Naive thymus-derived CD4-positive, alpha-beta T cell (primary cell): Measurements from ENCODE around the gene GPC6. TPM values are rescaled to one million over a fixed set of nuclear protein-coding genes. Genes with fewer than 3 reads are reported as not detected.

Experiments used
- ATAC-seq: fragments of 150-1000 bp; cut with Tn5 transposase; 2 replicates; pipeline ENCODE4 v1.10.0; 2021; ENCODE audit warnings: mild to moderate bottlenecking, moderate library complexity
- CTCF ChIA-PET: fragments of 350-600 bp; sonication (Branson Sonifier 250); formaldehyde crosslinking; loops from one replicate; lab custom pipeline; 2021; ENCODE audit warnings: antibody characterized with exemption; lab: Charles Lee
- POLR2A ChIA-PET: fragments of 350-600 bp; sonication (Branson Sonifier 250); formaldehyde crosslinking; loops from one replicate; lab custom pipeline; 2021; ENCODE audit warnings: antibody characterized with exemption, inconsistent platforms; lab: Charles Lee
- DNase-seq, 9 donors: peaks; one replicate each; pipeline versions ENCODE4 v3.0.0 to v3.0.0-alpha.2; 2020 to 2022; ENCODE audit warnings: mixed read lengths in 1 of 9
- H3K27ac ChIP-seq: one replicate; pipeline ENCODE4 v1.7.0; 2013; ENCODE audit warnings: mild to moderate bottlenecking, low read depth, low read length, moderate library complexity
- H3K27me3 ChIP-seq, 2 donors: one replicate each; pipeline ENCODE4 v1.7.0; 2013; ENCODE audit warnings: low read length in 2 of 2, mild to moderate bottlenecking in 2 of 2, moderate library complexity in 2 of 2; ENCODE audit not compliant: control insufficient read depth in 2 of 2, insufficient read depth in 2 of 2
- H3K36me3 ChIP-seq, 3 experiments: 1 replicate in 2 of 3; 2 replicates in 1 of 3; pipeline ENCODE4 v1.7.0; 2013; ENCODE audit warnings: low read length in 3 of 3, mild to moderate bottlenecking in 3 of 3, moderate library complexity in 1 of 3; ENCODE audit not compliant: insufficient read depth in 3 of 3, control insufficient read depth in 2 of 3
- H3K4me1 ChIP-seq, 2 donors: one replicate each; pipeline ENCODE4 v1.7.0; 2013; ENCODE audit warnings: low read length in 2 of 2, mild to moderate bottlenecking in 2 of 2, moderate library complexity in 1 of 2; ENCODE audit not compliant: control insufficient read depth in 2 of 2, insufficient read depth in 2 of 2
- H3K4me3 ChIP-seq: 2 replicates; pipeline ENCODE4 v1.7.0; 2013; ENCODE audit warnings: mild to moderate bottlenecking, low read length
- H3K9me3 ChIP-seq, 3 experiments: 1 replicate in 2 of 3; 2 replicates in 1 of 3; pipeline ENCODE4 v1.7.0; 2013; ENCODE audit warnings: low read length in 3 of 3; ENCODE audit not compliant: control insufficient read depth in 2 of 3
- H3K27ac Mint-ChIP-seq, 9 donors: one replicate each; pipeline ENCODE4 v1.8.0; 2020 to 2022; ENCODE audit warnings: mixed read lengths in 9 of 9, mild to moderate bottlenecking in 8 of 9, moderate library complexity in 5 of 9, inconsistent platforms in 2 of 9
- H3K27me3 Mint-ChIP-seq, 5 donors: one replicate each; pipeline ENCODE4 v1.8.0; 2021 to 2022; ENCODE audit warnings: mixed read lengths in 5 of 5, mild to moderate bottlenecking in 1 of 5
- H3K36me3 Mint-ChIP-seq, 5 donors: one replicate each; pipeline ENCODE4 v1.8.0; 2020 to 2022; ENCODE audit warnings: mixed read lengths in 5 of 5, mild to moderate bottlenecking in 3 of 5, inconsistent platforms in 1 of 5
- H3K4me1 Mint-ChIP-seq, 7 donors: one replicate each; pipeline ENCODE4 v1.8.0; 2020 to 2022; ENCODE audit warnings: mixed read lengths in 7 of 7, mild to moderate bottlenecking in 3 of 7, inconsistent platforms in 1 of 7
- H3K4me3 Mint-ChIP-seq, 10 donors: one replicate each; pipeline ENCODE4 v1.8.0; 2020 to 2022; ENCODE audit warnings: mild to moderate bottlenecking in 10 of 10, mixed read lengths in 10 of 10, moderate library complexity in 6 of 10, inconsistent platforms in 2 of 10
- H3K9me3 Mint-ChIP-seq, 11 donors: one replicate each; pipeline ENCODE4 v1.8.0; 2020 to 2022; ENCODE audit warnings: mixed read lengths in 11 of 11, mild to moderate bottlenecking in 4 of 11, inconsistent platforms in 1 of 11, moderate library complexity in 1 of 11
- intact Hi-C, 2 donors: fragments of 100-400 bp; cut with micrococcal nuclease; formaldehyde crosslinking; loops; one replicate each; pipeline ENCODE4 v1.15.1; 2023
- polyA plus RNA-seq, 2 donors: library from polyadenylated mRNA; unstranded; fragments of 300-500 nt; fragmentation: Illumina TruSeq; gene quantifications; one replicate each; pipeline ENCODE4 v1.2.3, GENCODE V29; 2021
- total RNA-seq, 6 experiments: library from RNA in 5 of 6; stranded (reverse) in 5 of 6; gene quantifications; 1 replicate in 5 of 6; 2 replicates in 1 of 6; pipeline ENCODE4 v1.2.3 and lab custom pipeline; 2021 to 2026

The GPC6 gene
- total and polyA plus RNA-seq, 7 experiments from 2014 or later: not detected

DNA sequence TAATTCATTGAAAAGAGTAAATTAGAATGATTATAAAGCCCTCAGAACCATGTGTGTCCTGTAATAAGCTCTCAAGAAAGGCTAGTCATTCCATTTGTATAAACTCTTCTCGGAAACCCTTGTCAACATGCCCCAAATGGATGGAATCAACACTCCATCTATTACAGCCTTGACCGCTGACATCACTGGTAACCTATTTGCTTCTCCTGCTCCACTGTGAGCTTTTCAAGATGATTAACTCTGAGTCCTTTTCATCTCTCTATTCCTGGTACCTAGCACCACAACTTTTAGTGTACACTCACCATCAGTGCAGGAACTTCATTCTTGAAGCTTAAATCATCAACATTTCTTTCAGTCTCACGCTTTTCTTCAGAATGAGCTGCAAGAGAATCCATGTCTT lies 640.9 kb downstream of the GPC6 start:
- Histone ChIP-seq H3K4me1 (no peaks in the 10 kb centered on the region), H3K4me3 (no peak overlapping the region), H3K9me3 (no peaks in the 10 kb centered on the region), H3K27ac (no peak overlapping the region), H3K36me3 (no peaks in the 10 kb centered on the region), H3K27me3 (no peaks in the 10 kb centered on the region)
- no peak for ATAC-seq
- Mint-ChIP-seq H3K27ac (no peak overlapping the region), H3K36me3 (no peaks in the 10 kb centered on the region), H3K9me3 (no peaks in the 10 kb centered on the region), H3K4me1 (no peaks in the 10 kb centered on the region), H3K4me3 (no peak overlapping the region), H3K27me3 (peaks cover 0 to 16% (median 5%) of the 10 kb centered on the region in 5 donors)
- POLR2A ChIA-PET: no interaction called here
- CTCF ChIA-PET: no interaction called here
- no peak for DNase-seq
- intact Hi-C loops: no loop called here

DNA sequence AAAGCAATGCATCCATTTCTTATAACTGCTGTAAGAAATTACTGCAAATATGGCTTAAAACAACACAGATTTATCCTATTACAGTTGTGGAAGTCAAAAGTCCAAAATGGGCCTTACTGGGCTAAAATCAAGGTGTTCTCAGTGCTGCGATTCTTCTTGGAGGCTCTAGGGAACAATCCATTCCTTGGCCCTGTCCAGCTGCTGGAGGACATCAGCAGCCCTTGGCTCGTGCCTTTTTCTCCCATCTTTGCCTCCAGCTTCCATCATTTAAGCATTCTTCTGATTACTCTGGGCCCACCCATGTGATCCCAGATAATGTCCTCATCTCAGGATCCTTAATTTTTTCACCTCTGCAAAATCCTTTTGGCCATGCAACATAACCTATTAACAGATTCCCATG lies 645.8 kb downstream of the GPC6 start:
- no peak overlapping the region for H3K27ac Mint-ChIP-seq
- no peaks in the 10 kb centered on the region for H3K27me3 ChIP-seq
- POLR2A ChIA-PET: no interaction called here
- H3K4me1 Mint-ChIP-seq: no peaks in the 10 kb centered on the region
- DNase-seq (no peak), ATAC-seq (no peak)
- no peak overlapping the region for H3K4me3 ChIP-seq
- intact Hi-C loops: no loop called here
- no peaks in the 10 kb centered on the region for H3K9me3 ChIP-seq
- no peak overlapping the region for H3K4me3 Mint-ChIP-seq
- no peaks in the 10 kb centered on the region for H3K4me1 ChIP-seq
- H3K36me3 ChIP-seq: no peaks in the 10 kb centered on the region
- H3K9me3 Mint-ChIP-seq: peaks cover 0 to 2% (median 0%) of the 10 kb centered on the region in 11 donors
- CTCF ChIA-PET: no interaction called here
- no peak overlapping the region for H3K27ac ChIP-seq
- no peaks in the 10 kb centered on the region for H3K36me3 Mint-ChIP-seq
- peaks cover 0 to 12% (median 4%) of the 10 kb centered on the region in 5 donors for H3K27me3 Mint-ChIP-seq

DNA sequence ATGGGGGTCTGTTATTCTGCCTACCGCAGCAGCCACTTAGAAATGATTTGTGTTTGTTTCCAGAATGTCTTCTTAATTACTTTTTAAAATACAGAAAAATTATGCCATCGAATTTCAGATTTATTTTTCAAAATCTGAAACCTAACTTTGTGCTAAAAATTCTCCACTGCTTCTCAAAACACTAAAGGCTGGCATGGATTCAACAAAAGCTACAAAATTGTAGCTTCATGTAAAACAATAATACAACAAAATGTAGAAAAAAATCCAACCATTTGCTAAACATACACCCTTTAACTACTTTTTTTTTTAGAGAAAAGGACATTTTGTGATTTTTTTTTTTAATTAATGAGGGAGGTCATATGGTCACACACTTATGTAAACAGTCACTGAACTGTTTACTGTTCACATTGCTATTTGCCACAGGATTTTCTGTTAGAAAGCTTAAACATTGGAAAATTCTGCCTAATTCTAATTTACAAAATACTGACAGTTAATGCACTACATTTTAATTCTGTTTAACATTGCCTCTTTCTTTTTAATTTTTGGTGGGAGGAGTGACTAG lies 646.3 kb downstream of the GPC6 start:
- no peaks in the 10 kb centered on the region for H3K36me3 Mint-ChIP-seq
- DNase-seq (no peak), ATAC-seq (no peak)
- Histone ChIP-seq H3K4me3 (no peak overlapping the region), H3K27ac (no peak overlapping the region), H3K36me3 (no peaks in the 10 kb centered on the region), H3K9me3 (no peaks in the 10 kb centered on the region), H3K4me1 (no peaks in the 10 kb centered on the region), H3K27me3 (no peaks in the 10 kb centered on the region)
- POLR2A ChIA-PET: no interaction called here
- no peak overlapping the region for H3K4me3 Mint-ChIP-seq
- H3K27ac Mint-ChIP-seq: no peak overlapping the region
- peaks cover 0 to 6% (median 3%) of the 10 kb centered on the region in 11 donors for H3K9me3 Mint-ChIP-seq
- no peaks in the 10 kb centered on the region for H3K4me1 Mint-ChIP-seq
- CTCF ChIA-PET: no interaction called here
- intact Hi-C loops: no loop called here
- peaks cover 0 to 17% (median 4%) of the 10 kb centered on the region in 5 donors for H3K27me3 Mint-ChIP-seq

DNA sequence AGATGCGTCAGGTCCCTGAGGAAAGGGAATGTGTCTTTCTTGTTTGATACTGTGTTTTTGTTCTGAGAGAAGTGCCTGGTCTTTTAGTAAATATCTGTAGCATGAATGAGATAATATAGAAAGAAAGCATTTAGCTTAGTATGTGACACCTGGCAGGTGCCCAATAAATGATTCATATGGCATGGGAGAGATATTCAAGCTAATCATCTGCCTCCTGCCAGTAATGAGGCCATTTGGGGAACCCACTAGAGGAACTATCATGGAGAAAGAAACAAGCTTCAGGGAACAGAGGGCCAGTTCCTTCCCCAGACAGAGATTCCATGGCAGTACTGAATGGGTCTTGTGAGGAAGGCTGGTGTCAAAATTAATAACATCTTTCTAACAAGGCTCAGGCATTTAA lies 648.9 kb downstream of the GPC6 start:
- Histone ChIP-seq H3K36me3 (no peaks in the 10 kb centered on the region), H3K4me1 (no peaks in the 10 kb centered on the region), H3K27me3 (no peaks in the 10 kb centered on the region), H3K4me3 (no peak overlapping the region), H3K9me3 (no peaks in the 10 kb centered on the region), H3K27ac (no peak overlapping the region)
- H3K9me3 Mint-ChIP-seq: peaks cover 0 to 18% (median 7%) of the 10 kb centered on the region in 11 donors
- POLR2A ChIA-PET: no interaction called here
- H3K36me3 Mint-ChIP-seq: no peaks in the 10 kb centered on the region
- ATAC-seq: no peak
- no peak overlapping the region for H3K27ac Mint-ChIP-seq
- CTCF ChIA-PET: no interaction called here
- DNase-seq: no peak
- H3K4me1 Mint-ChIP-seq: no peaks in the 10 kb centered on the region
- peaks cover 0 to 14% (median 5%) of the 10 kb centered on the region in 5 donors for H3K27me3 Mint-ChIP-seq
- no peak overlapping the region for H3K4me3 Mint-ChIP-seq
- intact Hi-C loops: no loop called here

DNA sequence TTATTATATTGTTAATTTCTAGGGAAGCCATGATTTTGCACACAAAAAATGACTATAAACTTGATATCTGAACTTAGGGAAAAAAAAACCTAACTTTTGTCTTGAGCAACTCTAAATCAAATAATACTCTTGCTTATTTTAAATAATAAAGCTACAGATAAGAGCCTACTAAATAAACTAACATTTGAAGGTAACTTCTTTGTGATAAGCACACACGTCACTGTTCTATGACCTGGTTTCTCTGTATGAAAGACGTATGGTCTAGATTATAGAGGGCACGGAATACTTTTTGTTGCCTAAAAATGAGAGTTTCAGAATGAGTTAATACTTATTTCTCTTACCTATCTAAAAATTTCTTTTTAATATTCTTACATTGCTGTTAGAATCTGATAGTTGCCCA lies 649.6 kb downstream of the GPC6 start:
- ChIA-PET POLR2A (no interaction called here), CTCF (no interaction called here)

DNA sequence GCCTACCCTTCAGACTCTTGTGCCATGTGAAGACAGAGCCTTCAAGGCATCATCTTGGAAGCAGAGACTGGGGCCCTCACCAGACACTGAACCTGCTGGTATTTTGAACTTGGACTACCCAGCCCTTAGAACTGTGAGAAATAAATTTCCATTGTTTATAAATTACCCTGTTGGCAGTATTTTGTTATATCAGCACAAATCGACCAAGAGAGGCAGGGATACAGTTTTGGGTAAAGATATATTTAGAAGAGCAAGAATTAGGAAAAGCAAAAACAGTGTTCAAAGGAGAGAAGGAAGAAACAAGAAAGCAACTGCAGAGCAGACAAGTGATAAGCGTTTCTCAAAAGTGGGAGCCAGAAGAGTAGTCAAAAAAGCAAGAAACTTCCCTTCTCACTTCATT lies 652.1 kb downstream of the GPC6 start:
- no peaks in the 10 kb centered on the region for H3K36me3 ChIP-seq
- POLR2A ChIA-PET: no interaction called here
- no peaks in the 10 kb centered on the region for H3K4me1 Mint-ChIP-seq

More for the DNA sequence above, 649.6 kb downstream of the GPC6 start:
- Mint-ChIP-seq H3K36me3 (no peaks in the 10 kb centered on the region), H3K4me3 (no peak overlapping the region), H3K4me1 (no peaks in the 10 kb centered on the region), H3K27ac (no peak overlapping the region), H3K27me3 (peaks cover 0 to 14% (median 5%) of the 10 kb centered on the region in 5 donors), H3K9me3 (peaks cover 0 to 19% (median 7%) of the 10 kb centered on the region in 11 donors)
- Histone ChIP-seq H3K36me3 (no peaks in the 10 kb centered on the region), H3K9me3 (no peaks in the 10 kb centered on the region), H3K4me1 (no peaks in the 10 kb centered on the region), H3K27me3 (no peaks in the 10 kb centered on the region), H3K4me3 (no peak overlapping the region), H3K27ac (no peak overlapping the region)
- DNase-seq (no peak), ATAC-seq (no peak)
- intact Hi-C loops: no loop called here

DNA sequence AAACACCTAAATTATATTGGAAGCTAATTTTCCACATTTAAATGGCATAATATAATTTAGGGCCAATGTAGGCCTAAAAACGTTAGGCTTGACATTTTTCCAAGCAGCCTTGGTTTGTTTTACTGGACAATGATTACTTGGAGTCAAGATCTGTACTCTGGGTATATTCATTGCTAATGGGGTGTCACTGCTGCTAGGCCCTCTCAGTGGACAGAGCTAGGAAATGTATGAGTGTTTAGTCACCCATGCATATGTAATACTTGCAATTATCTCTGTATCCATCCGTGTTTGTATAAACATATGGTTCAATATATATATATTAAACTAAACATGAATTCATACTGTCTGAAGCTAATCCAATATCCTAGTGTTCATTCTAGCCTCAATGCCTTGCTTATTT lies 654.8 kb downstream of the GPC6 start:
- DNase-seq: no peak
- no peak overlapping the region for H3K27ac ChIP-seq
- ChIA-PET POLR2A (no interaction called here), CTCF (no interaction called here)
- H3K27me3 Mint-ChIP-seq: peaks cover 0 to 8% (median 5%) of the 10 kb centered on the region in 5 donors
- H3K4me1 ChIP-seq: no peaks in the 10 kb centered on the region
- no peak for ATAC-seq
- H3K4me3 ChIP-seq: no peak overlapping the region
- H3K36me3 ChIP-seq: no peaks in the 10 kb centered on the region
- no peak overlapping the region for H3K27ac Mint-ChIP-seq
- no peaks in the 10 kb centered on the region for H3K36me3 Mint-ChIP-seq
- peaks cover 0 to 19% (median 7%) of the 10 kb centered on the region in 11 donors for H3K9me3 Mint-ChIP-seq
- H3K27me3 ChIP-seq: no peaks in the 10 kb centered on the region
- H3K4me1 Mint-ChIP-seq: no peaks in the 10 kb centered on the region
- no peak overlapping the region for H3K4me3 Mint-ChIP-seq
- intact Hi-C loops: no loop called here
- H3K9me3 ChIP-seq: no peaks in the 10 kb centered on the region

More for the DNA sequence above, 652.1 kb downstream of the GPC6 start:
- Mint-ChIP-seq H3K4me3 (no peak overlapping the region), H3K36me3 (no peaks in the 10 kb centered on the region), H3K27me3 (peaks cover 0 to 14% (median 5%) of the 10 kb centered on the region in 5 donors), H3K9me3 (peaks cover 0 to 19% (median 7%) of the 10 kb centered on the region in 11 donors), H3K27ac (no peak overlapping the region)
- DNase-seq (no peak), ATAC-seq (no peak)
- H3K27ac ChIP-seq: no peak overlapping the region
- no peaks in the 10 kb centered on the region for H3K4me1 ChIP-seq
- intact Hi-C loops: no loop called here
- CTCF ChIA-PET: no interaction called here
- H3K4me3 ChIP-seq: no peak overlapping the region
- H3K27me3 ChIP-seq: no peaks in the 10 kb centered on the region
- no peaks in the 10 kb centered on the region for H3K9me3 ChIP-seq
